Mesendoderm (in vitro differentiated cells): Measurements from ENCODE around the gene EML4.
"Not testable (repeated sequence)": the region's sequence is repeated elsewhere in the genome, so short reads cannot be mapped to it uniquely, and the experiment has no call there.

Experiments used
- DNase-seq: peaks from one replicate; pipeline ENCODE4 v3.0.0; 2013
- H2AK5ac ChIP-seq: 2 replicates; pipeline ENCODE4 v1.6.1; 2013; ENCODE audit warnings: low read length, inconsistent platforms
- H2BK120ac ChIP-seq: 2 replicates; pipeline ENCODE4 v1.6.1; 2013; ENCODE audit warnings: low read depth, mild to moderate bottlenecking, low read length, moderate library complexity, mixed read lengths
- H2BK15ac ChIP-seq: replicated peaks from 2 replicates; pipeline ENCODE4 v1.6.1; 2013; ENCODE audit warnings: low read depth, mild to moderate bottlenecking, moderate library complexity
- H2BK5ac ChIP-seq: 2 replicates; pipeline ENCODE4 v1.6.1; 2013; ENCODE audit warnings: low read length, inconsistent platforms
- H3K18ac ChIP-seq: 2 replicates; pipeline ENCODE4 v1.6.1; 2013; ENCODE audit warnings: mild to moderate bottlenecking, low read length, mixed read lengths
- H3K23ac ChIP-seq: one replicate; pipeline ENCODE4 v1.6.1; 2013; ENCODE audit warnings: low read length
- H3K27ac ChIP-seq: 2 replicates; pipeline ENCODE4 v1.5.1; 2013; ENCODE audit warnings: low read depth, mild to moderate bottlenecking, inconsistent platforms, low read length, moderate library complexity
- H3K27me3 ChIP-seq: 2 replicates; pipeline ENCODE4 v1.6.1; 2013; ENCODE audit warnings: low read length, control low read depth, mild to moderate bottlenecking, inconsistent platforms; ENCODE audit not compliant: insufficient read depth, poor library complexity
- H3K36me3 ChIP-seq: 2 replicates; pipeline ENCODE4 v1.6.1; 2013; ENCODE audit warnings: low read length, inconsistent platforms; ENCODE audit not compliant: control insufficient read depth, insufficient read depth
- H3K4ac ChIP-seq: one replicate; pipeline ENCODE4 v1.6.1; 2013; ENCODE audit warnings: low read depth, mild to moderate bottlenecking, low read length, moderate library complexity
- H3K4me1 ChIP-seq: 2 replicates; pipeline ENCODE4 v1.6.1; 2013; ENCODE audit warnings: low read depth, low read length, inconsistent platforms; ENCODE audit not compliant: control insufficient read depth
- H3K4me2 ChIP-seq: 2 replicates; pipeline ENCODE4 v1.6.1; 2013; ENCODE audit warnings: low read length
- H3K4me3 ChIP-seq: 2 replicates; pipeline ENCODE4 v1.5.1; 2013; ENCODE audit warnings: mild to moderate bottlenecking, low read length
- H3K56ac ChIP-seq: one replicate; pipeline ENCODE4 v1.6.1; 2013; ENCODE audit warnings: low read length
- H3K79me1 ChIP-seq: 2 replicates; pipeline ENCODE4 v1.6.1; 2013; ENCODE audit warnings: low read length, inconsistent platforms
- H3K79me2 ChIP-seq: 2 replicates; pipeline ENCODE4 v1.6.1; 2013; ENCODE audit warnings: mild to moderate bottlenecking, low read length; ENCODE audit not compliant: control insufficient read depth, insufficient read depth
- H3K9ac ChIP-seq: 2 replicates; pipeline ENCODE4 v1.6.1; 2013; ENCODE audit warnings: low read length, inconsistent platforms
- H4K5ac ChIP-seq: one replicate; pipeline ENCODE4 v1.6.1; 2013; ENCODE audit warnings: low read length
- H4K8ac ChIP-seq: one replicate; pipeline ENCODE4 v1.6.1; 2013; ENCODE audit warnings: low read depth, mild to moderate bottlenecking, control low read depth, low read length, moderate library complexity
- WGBS: extraction: QIAGEN DNeasy Blood & Tissue Kit; methylation state at CpG from one replicate; pipeline ENCODE4 v1.1.7; 2013; ENCODE audit warnings: low lambda C conversion rate, missing lambda C conversion rate; ENCODE audit not compliant: insufficient coverage; ENCODE audit errors: extremely low coverage; 5-methylcytosine and 5-hydroxymethylcytosine counted together

EML4 gene

DNA sequence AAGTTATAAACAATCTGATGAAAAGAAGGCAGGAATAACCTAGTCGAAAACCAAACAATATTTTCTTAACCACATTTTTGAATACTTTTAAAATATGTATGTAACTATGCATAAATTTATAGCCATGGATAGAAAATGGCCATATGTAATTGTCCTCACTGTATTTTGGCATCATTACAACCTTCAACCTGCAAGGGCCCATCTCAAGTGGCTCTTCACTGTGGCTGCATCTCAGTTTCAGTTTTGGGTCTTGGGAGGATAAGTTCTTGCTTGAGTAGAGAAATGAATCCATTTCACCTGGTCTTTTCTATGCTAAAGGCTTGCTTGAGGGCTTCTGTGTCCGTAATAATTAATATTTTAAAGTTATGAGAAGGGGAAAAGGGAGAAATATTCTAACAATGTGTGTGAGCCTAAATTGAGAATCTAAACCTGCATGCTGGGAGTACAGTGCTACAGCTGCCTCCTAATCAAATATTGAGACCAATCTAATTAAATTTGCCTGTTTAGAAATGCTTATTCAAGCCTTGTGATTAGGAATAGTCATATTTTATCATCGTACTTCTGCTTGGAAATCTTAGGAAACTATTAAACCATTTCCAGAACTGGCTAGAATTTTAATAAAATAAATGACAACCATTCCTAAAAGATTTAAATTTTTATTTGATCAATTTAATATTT is 92.5 kb downstream of the EML4 start:
- no peak overlapping the region for H2AK5ac ChIP-seq
- no peak overlapping the region for H2BK15ac ChIP-seq
- no peaks in the 10 kb centered on the region for H3K4me1 ChIP-seq
- no peak overlapping the region for H3K4me2 ChIP-seq
- H3K23ac ChIP-seq: no peak overlapping the region
- no peak overlapping the region for H3K56ac ChIP-seq
- H3K4ac ChIP-seq: no peak overlapping the region
- DNase-seq: no peak
- no peak overlapping the region for H3K4me3 ChIP-seq
- H3K27ac ChIP-seq: no peak overlapping the region
- no peak overlapping the region for H2BK120ac ChIP-seq
- no peak overlapping the region for H4K8ac ChIP-seq
- H3K27me3 ChIP-seq: no peaks in the 10 kb centered on the region
- H3K79me2 ChIP-seq: no peaks in the 10 kb centered on the region
- no peak overlapping the region for H3K18ac ChIP-seq
- WGBS: no CpG with 5 or more reads among the region's 3 CpGs
- H4K5ac ChIP-seq: no peak overlapping the region
- H3K79me1 ChIP-seq: no peaks in the 10 kb centered on the region
- no peaks in the 10 kb centered on the region for H3K36me3 ChIP-seq
- H2BK5ac ChIP-seq: no peak overlapping the region
- H3K9ac ChIP-seq: no peak overlapping the region

DNA sequence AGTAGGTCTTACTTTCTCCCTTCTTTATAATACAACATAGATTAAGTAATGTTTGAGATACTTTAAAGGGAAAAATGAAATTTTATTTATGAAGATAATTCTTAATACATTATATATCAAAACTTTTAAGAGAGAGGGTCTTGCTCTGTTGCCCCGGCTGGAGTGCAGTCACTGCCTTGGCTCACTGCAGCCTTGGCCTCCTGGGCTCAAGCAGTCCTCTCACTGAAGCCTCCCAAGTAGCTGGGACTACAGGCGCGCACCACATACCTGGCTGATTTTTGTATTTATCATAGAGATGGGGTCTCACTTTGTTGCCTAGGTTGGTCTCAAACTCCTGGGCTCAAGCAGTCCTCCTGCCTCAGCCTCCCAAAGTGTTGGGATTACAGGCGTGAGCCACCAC is 97.1 kb downstream of the EML4 start:
- Histone ChIP-seq H3K56ac (no peak overlapping the region), H3K9ac (no peak overlapping the region), H3K23ac (no peak overlapping the region), H3K4me2 (no peak overlapping the region), H3K18ac (no peak overlapping the region), H4K8ac (no peak overlapping the region), H3K4me3 (no peak overlapping the region), H2BK5ac (no peak overlapping the region), H2BK120ac (no peak overlapping the region), H3K27ac (no peak overlapping the region), H3K36me3 (no peaks in the 10 kb centered on the region), H3K79me2 (no peaks in the 10 kb centered on the region), H2AK5ac (no peak overlapping the region), H3K79me1 (no peaks in the 10 kb centered on the region), H2BK15ac (no peak overlapping the region), H3K4ac (no peak overlapping the region), H3K27me3 (no peaks in the 10 kb centered on the region), H4K5ac (no peak overlapping the region), H3K4me1 (no peaks in the 10 kb centered on the region)
- DNase-seq: no peak
- no CpG with 5 or more reads among the region's 4 CpGs for WGBS

DNA sequence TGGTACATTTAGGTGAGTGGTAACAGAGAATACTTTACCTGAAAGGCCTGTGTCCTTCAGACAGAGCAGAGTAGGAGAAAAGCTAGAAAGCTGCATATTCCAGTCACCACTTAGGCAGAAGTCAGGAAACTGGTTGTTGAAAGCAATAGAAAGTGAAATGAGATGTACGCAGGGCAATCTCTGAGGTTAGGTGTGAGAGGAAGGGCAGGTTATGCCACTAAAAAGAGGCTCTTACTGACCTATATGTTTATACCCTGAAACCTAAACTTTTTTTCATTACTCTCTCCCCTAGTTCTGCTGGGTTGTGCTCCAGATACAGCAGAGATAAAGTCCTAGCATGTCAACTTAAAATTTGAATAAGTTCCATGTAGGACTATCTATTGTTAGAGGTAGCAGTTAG is 98.4 kb downstream of the EML4 start:
- Histone ChIP-seq H3K79me2 (no peaks in the 10 kb centered on the region), H2BK5ac (no peak overlapping the region), H2BK15ac (no peak overlapping the region), H3K4me3 (no peak overlapping the region), H3K4me2 (no peak overlapping the region), H3K18ac (no peak overlapping the region), H3K23ac (no peak overlapping the region), H4K8ac (no peak overlapping the region), H3K27ac (no peak overlapping the region), H3K4me1 (no peaks in the 10 kb centered on the region), H3K4ac (no peak overlapping the region), H3K9ac (no peak overlapping the region), H2AK5ac (no peak overlapping the region), H3K79me1 (no peaks in the 10 kb centered on the region), H2BK120ac (no peak overlapping the region), H3K56ac (no peak overlapping the region), H4K5ac (no peak overlapping the region), H3K36me3 (no peaks in the 10 kb centered on the region), H3K27me3 (no peaks in the 10 kb centered on the region)
- no peak for DNase-seq
- WGBS: no CpG with 5 or more reads among the region's 1 CpG

DNA sequence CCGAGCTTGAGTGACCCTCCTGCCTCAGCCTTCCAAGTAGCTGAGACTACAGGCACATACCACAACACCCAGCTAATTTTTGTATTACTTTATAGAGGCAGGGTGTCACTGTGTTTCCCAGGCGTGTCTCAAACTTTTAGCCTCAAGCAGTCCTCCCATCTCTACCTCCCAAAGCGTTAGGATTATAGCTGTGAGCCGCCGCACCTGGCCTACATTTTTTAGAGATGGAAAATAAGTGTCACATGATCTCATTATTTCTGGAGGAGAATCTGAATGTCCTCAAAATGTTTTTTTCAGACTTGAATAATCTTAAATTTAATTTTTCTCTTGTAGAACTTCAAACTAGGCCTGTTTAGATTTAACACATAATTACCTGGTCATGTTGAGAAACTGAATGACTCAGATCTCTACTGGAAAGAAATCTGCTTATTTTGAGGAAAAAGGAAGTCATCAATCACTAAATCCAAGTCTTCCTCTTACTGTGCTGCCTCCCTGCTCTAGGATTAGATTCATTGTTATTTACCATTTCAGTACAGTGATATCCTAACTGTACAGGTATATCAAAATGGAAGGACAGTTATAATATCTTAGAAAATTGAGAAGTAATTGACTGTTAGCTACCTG is 99.5 kb downstream of the EML4 start:
- Histone ChIP-seq H3K4ac (no peak overlapping the region), H3K4me3 (no peak overlapping the region), H3K36me3 (no peaks in the 10 kb centered on the region), H4K8ac (no peak overlapping the region), H4K5ac (no peak overlapping the region), H2BK5ac (no peak overlapping the region), H3K56ac (no peak overlapping the region), H3K27me3 (no peaks in the 10 kb centered on the region), H3K4me1 (no peaks in the 10 kb centered on the region), H3K79me1 (no peaks in the 10 kb centered on the region), H3K18ac (no peak overlapping the region), H3K23ac (no peak overlapping the region), H3K4me2 (no peak overlapping the region), H3K27ac (no peak overlapping the region), H2BK120ac (no peak overlapping the region), H2AK5ac (no peak overlapping the region), H2BK15ac (no peak overlapping the region), H3K79me2 (no peaks in the 10 kb centered on the region), H3K9ac (no peak overlapping the region)
- WGBS: no CpG with 5 or more reads among the region's 5 CpGs
- no peak for DNase-seq

DNA sequence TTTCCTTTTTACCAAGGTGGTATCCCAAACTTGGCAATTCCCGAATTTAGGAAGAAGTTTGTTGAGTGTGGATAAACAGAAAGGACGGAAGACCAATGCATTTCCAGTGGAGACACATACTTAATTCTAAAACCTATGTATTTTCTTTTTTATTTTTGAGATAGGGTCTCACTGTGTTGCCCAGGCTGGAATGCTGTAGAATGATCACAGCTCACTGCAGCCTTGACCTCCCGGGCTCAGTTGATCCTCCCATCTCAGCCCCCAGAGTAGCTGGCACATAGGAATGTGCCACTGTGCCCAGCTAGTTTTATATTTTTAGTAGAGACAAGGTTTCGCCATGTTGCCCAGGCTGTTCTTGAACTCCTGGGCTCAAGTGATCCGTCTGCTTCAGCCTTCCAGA is 101.6 kb downstream of the EML4 start:
- Histone ChIP-seq H3K79me2 (no peaks in the 10 kb centered on the region), H3K27me3 (no peaks in the 10 kb centered on the region), H3K4me2 (no peak overlapping the region), H2BK120ac (no peak overlapping the region), H3K27ac (no peak overlapping the region), H3K79me1 (no peaks in the 10 kb centered on the region), H2AK5ac (no peak overlapping the region), H3K9ac (no peak overlapping the region), H4K8ac (no peak overlapping the region), H4K5ac (no peak overlapping the region), H3K23ac (no peak overlapping the region), H3K4me1 (no peaks in the 10 kb centered on the region), H3K4me3 (no peak overlapping the region), H3K36me3 (no peaks in the 10 kb centered on the region), H3K4ac (no peak overlapping the region), H2BK5ac (no peak overlapping the region), H3K56ac (no peak overlapping the region), H2BK15ac (no peak overlapping the region), H3K18ac (no peak overlapping the region)
- no CpG with 5 or more reads among the region's 5 CpGs for WGBS
- no peak for DNase-seq

DNA sequence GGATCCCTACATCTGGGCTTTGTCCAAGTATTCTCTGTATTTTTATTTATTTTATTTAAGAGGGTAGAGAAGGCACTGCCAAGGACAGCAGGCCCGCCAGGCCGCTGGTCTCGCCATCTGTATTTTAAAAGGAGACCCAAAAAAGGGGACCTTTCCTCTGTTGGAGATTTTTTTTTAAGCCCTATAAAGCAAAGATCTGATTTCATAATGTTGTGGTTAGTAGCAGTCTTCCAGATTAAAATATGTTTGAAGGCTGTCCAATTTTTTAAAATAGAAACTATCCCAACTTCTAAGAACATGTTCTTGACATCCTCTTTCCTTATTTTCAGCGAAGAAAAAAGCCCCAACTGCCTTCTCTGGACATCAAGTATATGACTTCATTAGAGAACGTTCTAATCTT is 102.1 kb downstream of the EML4 start:
- H3K27me3 ChIP-seq, DNase-seq, H3K79me2 ChIP-seq, H2AK5ac ChIP-seq, H3K36me3 ChIP-seq, H3K4me1 ChIP-seq, H2BK120ac ChIP-seq, H2BK15ac ChIP-seq, H3K4me2 ChIP-seq, H3K9ac ChIP-seq, H3K18ac ChIP-seq, H4K8ac ChIP-seq, H2BK5ac ChIP-seq, H3K79me1 ChIP-seq, H3K4ac ChIP-seq, H4K5ac ChIP-seq, H3K27ac ChIP-seq, H3K4me3 ChIP-seq, H3K56ac ChIP-seq, H3K23ac ChIP-seq: not testable (repeated sequence)
- WGBS: no CpG with 5 or more reads among the region's 5 CpGs
